ENCODE results near the gene SPIC. TPM values are rescaled to one million over a fixed set of nuclear protein-coding genes. Genes with fewer than 3 reads are reported as not detected.
"Not testable (repeated sequence)": the region's sequence is repeated elsewhere in the genome, so short reads cannot be mapped to it uniquely, and the experiment has no call there.

Gene SPIC
- not detected for polyA plus RNA-seq (2012; ENCODE audit: insufficient read depth, insufficient read length)

GRCh38 chr12:101474711-101475386 is at the start of gene SPIC:
Gene SPIC (plus strand): TSS chr12:101475336. CDS start chr12:101476905, 1,569 bp downstream.
- DNase-seq (ENCODE audit: low read depth, low spot score): no peak
- no peak within 1 kb of the TSS for H3K4me3 ChIP-seq (ENCODE audit: low read length)

- H3K4me3 ChIP-seq (ENCODE audit: low read length): no peak overlapping the region
- DNase-seq (ENCODE audit: low read depth, low spot score): no peak
Measured at GRCh38 chr12:101430456-101430855, 44.7 kb upstream of the SPIC start.

- no peak for DNase-seq (ENCODE audit: low read depth, low spot score)
- H3K4me3 ChIP-seq (ENCODE audit: low read length): no peak overlapping the region
Measured at GRCh38 chr12:101436136-101436535, 39.0 kb upstream of the SPIC start.

- H3K4me3 ChIP-seq (ENCODE audit: low read length): no peak overlapping the region
- DNase-seq (ENCODE audit: low read depth, low spot score): no peak
Measured at GRCh38 chr12:101439236-101439635, 35.9 kb upstream of the SPIC start.

- no peak overlapping the region for H3K4me3 ChIP-seq (ENCODE audit: low read length)
- no peak for DNase-seq (ENCODE audit: low read depth, low spot score)
Measured at GRCh38 chr12:101441461-101442224, 33.5 kb upstream of the SPIC start.

DNA sequence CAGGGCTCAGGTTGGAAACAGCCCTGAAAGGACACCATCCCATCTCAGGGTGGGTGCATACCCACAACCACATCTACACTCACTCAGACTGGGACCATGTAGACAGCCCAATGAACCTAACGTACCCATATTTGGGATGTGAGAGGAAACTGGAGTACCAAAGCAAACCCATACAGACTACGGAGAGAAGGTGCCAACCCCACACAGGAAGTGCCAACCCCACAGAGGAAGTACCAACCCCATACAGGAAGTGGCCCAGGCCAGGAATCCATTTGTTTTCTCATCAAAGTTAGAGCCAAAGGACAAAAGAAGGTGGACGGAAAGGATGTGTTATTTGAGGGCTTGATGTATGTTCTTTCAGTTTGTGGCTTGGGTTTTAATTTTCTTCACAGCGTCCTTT is 19.5 kb upstream of the SPIC start:
- peak; percentile 40 for DNase-seq (ENCODE audit: low read depth, low spot score)
- H3K4me3 ChIP-seq (ENCODE audit: low read length): no peak overlapping the region

GRCh38 chr12:101459642-101460346 is 15.3 kb upstream of the SPIC start:
- no peak for DNase-seq (ENCODE audit: low read depth, low spot score)
- H3K4me3 ChIP-seq (ENCODE audit: low read length): no peak overlapping the region

DNA sequence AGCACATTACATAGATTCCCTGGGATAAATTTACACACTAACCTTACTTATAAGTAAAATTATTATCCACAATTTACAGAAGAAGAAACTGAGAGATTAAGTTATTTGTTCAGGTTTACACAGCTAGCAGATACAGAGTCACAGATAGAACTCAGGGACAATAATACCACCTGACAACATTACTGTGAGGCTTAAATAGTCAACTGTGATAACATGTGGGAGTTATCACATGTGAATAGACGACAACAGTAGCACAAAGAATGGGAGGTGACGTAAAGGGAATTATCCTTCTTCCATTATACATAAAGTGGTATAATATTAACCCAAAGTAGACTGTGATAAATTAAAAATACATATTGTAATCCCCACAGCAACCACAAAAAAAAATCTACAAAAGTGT is 6.2 kb upstream of the SPIC start:
- H3K4me3 ChIP-seq (ENCODE audit: low read length): no peak overlapping the region
- no peak for DNase-seq (ENCODE audit: low read depth, low spot score)

DNA sequence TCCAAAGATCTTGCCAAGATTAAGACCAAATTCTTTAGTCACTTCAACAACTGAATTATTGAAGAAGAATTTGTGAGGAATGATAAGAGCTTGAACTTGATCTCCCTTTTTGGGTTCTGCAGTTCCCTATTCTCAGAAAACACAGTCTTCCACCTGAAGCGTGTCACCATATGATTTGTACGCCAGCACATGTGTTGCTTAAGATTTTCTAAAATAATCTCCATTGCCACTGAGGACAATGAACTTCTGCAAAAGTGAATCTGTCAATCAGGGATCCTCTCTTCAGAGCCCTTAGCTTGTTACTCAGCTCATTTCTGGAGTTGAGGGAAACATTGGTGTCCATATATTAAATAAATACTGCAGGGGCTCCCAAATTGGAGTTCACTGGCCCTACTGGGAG is 4.2 kb upstream of the SPIC start:
- DNase-seq (ENCODE audit: low read depth, low spot score): no peak
- H3K4me3 ChIP-seq (ENCODE audit: low read length): no peak overlapping the region

DNA sequence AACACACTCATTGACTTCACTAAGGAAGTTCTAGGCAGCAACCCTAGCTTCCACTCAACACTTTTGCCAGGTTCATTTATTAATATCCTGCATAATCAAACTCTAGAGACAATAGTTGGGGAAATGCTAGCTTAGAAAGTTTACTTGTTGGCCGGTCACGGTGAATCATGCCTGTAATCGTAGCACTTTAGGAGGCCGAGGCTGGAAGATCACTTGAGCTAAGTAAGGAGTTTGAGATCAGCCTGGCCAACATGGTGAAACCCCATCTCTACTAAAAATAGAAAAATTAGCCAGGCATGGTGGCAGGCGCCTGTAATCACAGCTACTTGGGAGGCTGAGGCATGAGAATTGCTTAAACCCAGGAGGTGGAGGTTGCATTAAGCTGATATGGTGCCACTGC is 3.3 kb upstream of the SPIC start:
- not testable (repeated sequence) for DNase-seq (ENCODE audit: low read depth, low spot score)

DNA sequence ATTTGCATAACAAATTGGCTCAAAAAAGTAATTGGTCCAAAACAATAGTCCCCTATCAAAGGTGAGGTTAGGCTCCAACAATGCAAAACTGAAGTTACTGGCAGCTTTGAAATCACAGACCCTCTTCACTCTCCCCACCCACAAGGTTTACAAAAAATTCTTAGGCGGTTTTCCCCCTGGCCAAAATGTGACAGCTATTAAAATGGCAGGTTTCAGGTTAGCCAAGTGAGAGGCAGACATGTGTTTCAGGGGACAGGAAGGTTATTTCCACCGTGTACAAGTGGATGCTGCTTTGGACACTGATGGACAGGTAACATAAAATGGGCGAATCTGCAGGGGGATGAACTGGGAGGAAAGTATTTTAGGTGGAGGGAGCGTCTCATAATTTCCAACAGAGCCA is 888 bp upstream of the SPIC start:
- no peak for DNase-seq (ENCODE audit: low read depth, low spot score)
- H3K4me3 ChIP-seq (ENCODE audit: low read length): no peak overlapping the region

More for the DNA sequence above, 3.3 kb upstream of the SPIC start:
- H3K4me3 ChIP-seq (ENCODE audit: low read length): not testable (repeated sequence)

DNA sequence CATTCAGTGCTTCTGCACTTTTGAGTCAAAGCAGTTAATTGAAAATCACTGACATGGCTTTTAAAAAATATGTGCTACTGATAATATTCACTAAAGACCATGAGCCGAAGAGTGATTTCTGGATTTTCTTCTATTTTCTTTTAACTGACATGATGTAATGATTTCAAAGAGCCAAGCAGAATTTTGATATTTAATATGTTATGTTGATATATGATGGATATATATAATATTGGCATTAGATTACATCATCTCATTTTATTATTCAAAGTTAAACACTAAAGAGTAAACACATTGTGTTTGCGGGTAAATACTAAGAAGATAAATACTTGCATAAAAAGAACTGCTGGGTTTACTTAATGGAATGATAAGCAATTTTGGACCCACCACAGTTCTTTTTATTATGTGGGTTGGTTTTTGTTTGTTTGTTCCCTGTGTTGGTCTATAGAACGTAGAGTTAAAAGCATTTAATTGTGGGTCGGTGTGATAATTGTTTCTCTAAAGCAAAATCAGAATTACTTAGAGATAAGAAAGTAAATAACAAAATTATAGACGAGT is 692 bp downstream of the SPIC start:
- no peak overlapping the region for H3K4me3 ChIP-seq (ENCODE audit: low read length)

GRCh38 chr12:101480849-101481248 is 5.7 kb downstream of the SPIC start:
- no peak for DNase-seq (ENCODE audit: low read depth, low spot score)

More for the DNA sequence above, 692 bp downstream of the SPIC start:
- no peak for DNase-seq (ENCODE audit: low read depth, low spot score)

GRCh38 chr12:101485021-101485420 is 9.9 kb downstream of the SPIC start:
- no peak for DNase-seq (ENCODE audit: low read depth, low spot score)

More at GRCh38 chr12:101480849-101481248, 5.7 kb downstream of the SPIC start:
- no peak overlapping the region for H3K4me3 ChIP-seq (ENCODE audit: low read length)

GRCh38 chr12:101488469-101488868 is 13.3 kb downstream of the SPIC start:
- DNase-seq (ENCODE audit: low read depth, low spot score): no peak
- H3K4me3 ChIP-seq (ENCODE audit: low read length): no peak overlapping the region

More at GRCh38 chr12:101485021-101485420, 9.9 kb downstream of the SPIC start:
- no peak overlapping the region for H3K4me3 ChIP-seq (ENCODE audit: low read length)

DNA sequence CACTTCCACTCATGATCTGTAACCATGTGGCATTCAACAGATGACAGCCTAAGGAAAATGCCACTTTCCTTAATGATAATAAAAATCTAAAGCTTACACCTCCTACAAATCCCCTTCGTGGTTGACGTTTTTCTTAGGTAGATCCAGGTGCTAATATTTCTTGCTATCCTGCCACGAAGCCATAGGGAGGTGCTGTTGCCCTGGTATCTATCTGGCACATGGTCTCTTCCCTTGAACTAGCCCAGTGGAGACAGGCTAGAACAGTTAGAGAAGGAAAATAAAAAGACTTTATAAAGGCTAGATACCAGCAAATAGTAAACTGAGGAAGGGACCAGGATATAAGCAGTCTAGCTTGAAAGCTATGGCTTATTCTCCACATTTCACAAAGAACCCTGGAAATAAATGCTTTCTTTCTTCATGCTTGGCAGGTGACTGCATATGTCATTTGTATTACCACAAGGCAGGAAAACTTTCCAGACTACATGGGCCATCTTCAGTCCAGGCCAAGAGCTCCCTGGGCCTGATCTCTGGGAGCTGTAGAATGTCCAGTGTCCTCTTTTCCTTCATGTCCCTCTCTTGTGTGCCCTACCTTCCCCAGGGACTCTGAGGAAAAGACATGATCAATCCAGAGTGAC is 15.3 kb downstream of the SPIC start:
- peak; percentile 24 for DNase-seq (ENCODE audit: low read depth, low spot score)
- H3K4me3 ChIP-seq (ENCODE audit: low read length): no peak overlapping the region

- DNase-seq (ENCODE audit: low read depth, low spot score): no peak
- no peak overlapping the region for H3K4me3 ChIP-seq (ENCODE audit: low read length)
Measured at GRCh38 chr12:101491329-101491728, 16.2 kb downstream of the SPIC start.

DNA sequence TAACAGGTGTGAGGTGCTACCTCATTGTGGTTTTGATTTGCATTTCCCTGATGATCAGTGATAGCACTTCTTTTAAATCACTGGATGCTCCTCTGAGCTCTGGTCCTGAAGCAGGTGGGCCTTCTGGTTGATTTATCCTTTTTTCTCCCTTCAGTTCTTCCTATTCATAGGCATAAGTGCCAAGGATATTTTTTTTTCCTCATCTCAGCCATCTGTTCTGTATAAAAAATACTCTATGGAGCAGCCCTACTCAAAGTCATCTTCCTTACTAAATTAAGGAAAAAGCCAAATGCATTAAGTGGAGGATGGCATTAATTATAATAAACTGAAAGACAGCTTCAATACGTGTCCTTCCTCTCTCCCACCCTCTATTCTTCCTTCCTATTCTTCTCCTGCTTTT is 18.4 kb downstream of the SPIC start:
- no peak overlapping the region for H3K4me3 ChIP-seq (ENCODE audit: low read length)
- no peak for DNase-seq (ENCODE audit: low read depth, low spot score)

GRCh38 chr12:101498252-101498651 is 23.1 kb downstream of the SPIC start:
- DNase-seq (ENCODE audit: low read depth, low spot score): no peak
- H3K4me3 ChIP-seq (ENCODE audit: low read length): no peak overlapping the region
